HG02759 (cell line): ENCODE results near the gene PODNL1.

Experiments
- ATAC-seq: cut with Tn5 transposase; IDR thresholded peaks from one replicate; pipeline ENCODE4 v1.9.1; 2021; ENCODE audit warnings: mild to moderate bottlenecking, moderate library complexity; ENCODE audit not compliant: unreplicated experiment

The PODNL1 gene

GRCh38 chr19:13958043-13958442 is 19.8 kb upstream of the PODNL1 start:
- no peak for ATAC-seq

- ATAC-seq: no peak
Observed at GRCh38 chr19:13957051-13957450, 18.8 kb upstream of the PODNL1 start.

- no peak for ATAC-seq
Observed at GRCh38 chr19:13956365-13956744, 18.1 kb upstream of the PODNL1 start.

- no peak for ATAC-seq
Observed at GRCh38 chr19:13955662-13956364, 17.6 kb upstream of the PODNL1 start.

GRCh38 chr19:13954185-13954584 is 16.0 kb upstream of the PODNL1 start:
- ATAC-seq: no peak

GRCh38 chr19:13952931-13953531 is 14.8 kb upstream of the PODNL1 start:
- no peak for ATAC-seq

GRCh38 chr19:13952154-13952930 is 14.1 kb upstream of the PODNL1 start, which contains the start of gene DCAF15:
TSS of gene DCAF15 (plus strand) at chr19:13952509. CDS start at chr19:13952513, 4 bp downstream.
- peak; percentile 98 for ATAC-seq

- no peak for ATAC-seq
Observed at GRCh38 chr19:13951799-13952153, 13.6 kb upstream of the PODNL1 start.

GRCh38 chr19:13951043-13951442 is 12.8 kb upstream of the PODNL1 start:
- no peak for ATAC-seq

- no peak for ATAC-seq
Observed at GRCh38 chr19:13946414-13946813, 8.2 kb upstream of the PODNL1 start.

GRCh38 chr19:13942023-13942684 is 3.9 kb upstream of the PODNL1 start:
- no peak for ATAC-seq

- no peak for ATAC-seq
Observed at GRCh38 chr19:13937479-13938300, 527 bp downstream of the PODNL1 start.

- no peak for ATAC-seq
Observed at GRCh38 chr19:13935765-13936510, 2.3 kb downstream of the PODNL1 start.

- no peak for ATAC-seq
Observed at GRCh38 chr19:13934785-13935109, 3.5 kb downstream of the PODNL1 start.

GRCh38 chr19:13932911-13933393 is 5.3 kb downstream of the PODNL1 start:
- no peak for ATAC-seq

GRCh38 chr19:13932149-13932637 is 6.0 kb downstream of the PODNL1 start:
- ATAC-seq: no peak

- ATAC-seq: no peak
Observed at GRCh38 chr19:13931391-13932148, 6.6 kb downstream of the PODNL1 start.

- ATAC-seq: no peak
Observed at GRCh38 chr19:13930402-13930801, 7.8 kb downstream of the PODNL1 start.

- no peak for ATAC-seq
Observed at GRCh38 chr19:13929956-13930355, 8.3 kb downstream of the PODNL1 start.
